Neural progenitor cell (in vitro differentiated cells): ENCODE results near the gene GRN.

ENCODE experiments used
- EZH2 ChIP-seq: fragments of 200-600 bp; sonication (generic); IDR thresholded peaks from 2 replicates; pipeline ENCODE4 v1.6.1; 2017; ENCODE audit warnings: antibody characterized with exemption, mild to moderate bottlenecking, moderate library complexity
- EZH2phosphoT487 ChIP-seq: fragments of 200-600 bp; sonication (generic); IDR thresholded peaks from 2 replicates; pipeline ENCODE4 v1.6.1; 2017; ENCODE audit warnings: antibody characterized with exemption
- TF ChIP-seq, protein P1 (sequence below): fragments of 200-600 bp; sonication (generic); IDR thresholded peaks from 2 replicates; pipeline ENCODE4 v1.5.1; 2017; ENCODE audit warnings: antibody characterized with exemption, mild to moderate bottlenecking

- TF ChIP-seq, protein P1, sequence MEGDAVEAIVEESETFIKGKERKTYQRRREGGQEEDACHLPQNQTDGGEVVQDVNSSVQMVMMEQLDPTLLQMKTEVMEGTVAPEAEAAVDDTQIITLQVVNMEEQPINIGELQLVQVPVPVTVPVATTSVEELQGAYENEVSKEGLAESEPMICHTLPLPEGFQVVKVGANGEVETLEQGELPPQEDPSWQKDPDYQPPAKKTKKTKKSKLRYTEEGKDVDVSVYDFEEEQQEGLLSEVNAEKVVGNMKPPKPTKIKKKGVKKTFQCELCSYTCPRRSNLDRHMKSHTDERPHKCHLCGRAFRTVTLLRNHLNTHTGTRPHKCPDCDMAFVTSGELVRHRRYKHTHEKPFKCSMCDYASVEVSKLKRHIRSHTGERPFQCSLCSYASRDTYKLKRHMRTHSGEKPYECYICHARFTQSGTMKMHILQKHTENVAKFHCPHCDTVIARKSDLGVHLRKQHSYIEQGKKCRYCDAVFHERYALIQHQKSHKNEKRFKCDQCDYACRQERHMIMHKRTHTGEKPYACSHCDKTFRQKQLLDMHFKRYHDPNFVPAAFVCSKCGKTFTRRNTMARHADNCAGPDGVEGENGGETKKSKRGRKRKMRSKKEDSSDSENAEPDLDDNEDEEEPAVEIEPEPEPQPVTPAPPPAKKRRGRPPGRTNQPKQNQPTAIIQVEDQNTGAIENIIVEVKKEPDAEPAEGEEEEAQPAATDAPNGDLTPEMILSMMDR: no peak
- TF ChIP-seq EZH2 (no peak), EZH2phosphoT487 (no peak)
Observed at GRCh38 chr17:44352828-44353671, 7.9 kb downstream of the GRN start.
